ENCODE measurements around the gene TMEM54.

DNA sequence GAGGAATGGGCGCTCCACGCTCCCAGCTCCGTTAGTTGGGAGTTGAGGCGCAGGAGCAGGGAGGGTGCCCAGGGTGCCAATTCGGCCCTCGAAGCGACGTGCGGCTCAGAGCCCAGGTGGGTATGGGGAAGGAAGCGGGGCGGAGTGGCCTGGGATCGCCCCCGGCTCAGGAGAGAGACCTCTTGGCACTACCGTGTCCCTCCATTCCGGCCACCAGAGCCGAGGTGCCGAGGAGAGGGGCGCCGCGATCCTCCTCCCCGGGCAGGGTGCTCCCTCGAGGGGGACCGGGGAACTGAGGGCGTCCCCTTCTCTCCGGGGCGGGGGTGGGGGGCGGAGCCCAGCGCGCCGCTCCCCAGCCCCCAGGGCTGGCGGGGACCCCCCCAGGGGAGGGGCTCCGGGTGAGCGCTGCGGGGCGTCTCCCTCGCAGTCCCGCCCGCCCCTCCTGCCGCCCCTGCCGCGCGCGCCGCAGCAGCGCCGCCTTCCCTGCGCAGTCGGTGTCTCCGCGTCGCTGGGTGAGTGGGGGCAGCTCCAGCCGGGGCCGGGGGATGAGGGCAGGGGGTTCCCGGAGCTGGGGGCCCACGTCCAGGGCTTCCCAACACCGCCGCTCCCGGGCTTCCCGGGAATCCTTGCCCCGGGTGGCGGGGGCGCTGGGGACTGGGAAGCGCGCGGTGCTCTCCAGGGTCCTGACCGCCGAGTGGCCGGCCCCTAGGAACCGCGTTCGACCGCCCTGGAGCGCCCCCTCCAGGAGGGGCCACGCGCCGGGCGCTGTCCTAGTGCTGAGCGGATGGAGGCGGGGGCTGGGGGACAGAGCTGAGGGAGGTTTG, 15.0 kb downstream of the TMEM54 start, which contains the start of gene HPCA:
- TF ChIP-seq, protein P1, sequence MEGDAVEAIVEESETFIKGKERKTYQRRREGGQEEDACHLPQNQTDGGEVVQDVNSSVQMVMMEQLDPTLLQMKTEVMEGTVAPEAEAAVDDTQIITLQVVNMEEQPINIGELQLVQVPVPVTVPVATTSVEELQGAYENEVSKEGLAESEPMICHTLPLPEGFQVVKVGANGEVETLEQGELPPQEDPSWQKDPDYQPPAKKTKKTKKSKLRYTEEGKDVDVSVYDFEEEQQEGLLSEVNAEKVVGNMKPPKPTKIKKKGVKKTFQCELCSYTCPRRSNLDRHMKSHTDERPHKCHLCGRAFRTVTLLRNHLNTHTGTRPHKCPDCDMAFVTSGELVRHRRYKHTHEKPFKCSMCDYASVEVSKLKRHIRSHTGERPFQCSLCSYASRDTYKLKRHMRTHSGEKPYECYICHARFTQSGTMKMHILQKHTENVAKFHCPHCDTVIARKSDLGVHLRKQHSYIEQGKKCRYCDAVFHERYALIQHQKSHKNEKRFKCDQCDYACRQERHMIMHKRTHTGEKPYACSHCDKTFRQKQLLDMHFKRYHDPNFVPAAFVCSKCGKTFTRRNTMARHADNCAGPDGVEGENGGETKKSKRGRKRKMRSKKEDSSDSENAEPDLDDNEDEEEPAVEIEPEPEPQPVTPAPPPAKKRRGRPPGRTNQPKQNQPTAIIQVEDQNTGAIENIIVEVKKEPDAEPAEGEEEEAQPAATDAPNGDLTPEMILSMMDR (IDR thresholded peaks at IDR 0.05 in 2 of 3, conservative IDR thresholded peaks at IDR 0.05 in 1 of 3; ENCODE audit: control insufficient read depth in 2 of 3, extremely low read depth in 1 of 3, insufficient read depth in 1 of 3, low read depth in 3 of 3, low read length in 3 of 3), result peak; percentile 16 to 36 (median 29); a peak in 3 of 6 replicates
- no peak for TF ChIP-seq ZNF24 (IDR thresholded peaks at IDR 0.05)
- TF ChIP-seq CBX5 (IDR thresholded peaks at IDR 0.05; ENCODE audit: low read depth), result no peak

Data from GM12878 (cell line).